Tibial nerve (tissue), 4 donors: ENCODE results near the gene PRKCH. TPM values are rescaled to one million over a fixed set of nuclear protein-coding genes. Genes with fewer than 3 reads are reported as not detected.

Source experiments
- DNase-seq, 2 donors: peaks; one replicate each; pipeline ENCODE4 v3.0.0-alpha.2; 2019; ENCODE audit warnings: low spot score in 2 of 2
- H3K27ac ChIP-seq, 4 donors: fragments of 200-600 bp; sonication (generic) in 3 of 4; one replicate each; pipeline ENCODE4 v1.5.1; 2017 to 2019; ENCODE audit warnings: mild to moderate bottlenecking in 1 of 4
- H3K27me3 ChIP-seq, 2 donors: fragments of 200-600 bp; sonication (generic) in 1 of 2; one replicate each; pipeline versions ENCODE4 v1.5.1 to v1.6.0; 2017 to 2019
- H3K36me3 ChIP-seq, 3 donors: fragments of 200-600 bp; sonication (generic); one replicate each; pipeline ENCODE4 v1.5.1; 2018 to 2019
- H3K4me1 ChIP-seq, 4 donors: fragments of 200-600 bp; sonication (generic) in 3 of 4; one replicate each; pipeline ENCODE4 v1.5.1; 2017 to 2019
- H3K4me3 ChIP-seq, 4 donors: fragments of 200-600 bp; sonication (generic) in 3 of 4; one replicate each; pipeline ENCODE4 v1.5.1; 2017 to 2019; ENCODE audit warnings: mild to moderate bottlenecking in 1 of 4, moderate library complexity in 1 of 4
- H3K9me3 ChIP-seq, 4 donors: fragments of 200-600 bp; sonication (generic) in 3 of 4; one replicate each; pipeline ENCODE4 v1.5.1; 2017 to 2019
- EP300 ChIP-seq, 2 donors: sonication (generic); formaldehyde crosslinking; IDR thresholded peaks; one replicate each; pipeline ENCODE4 v1.6.1; 2017; ENCODE audit warnings: antibody characterized with exemption in 2 of 2, mild to moderate bottlenecking in 1 of 2
- POLR2A ChIP-seq, 2 donors: fragments of 450-650 bp; IDR thresholded peaks; one replicate each; pipeline ENCODE4 v1.6.1; 2017; ENCODE audit warnings: antibody characterized with exemption in 2 of 2, mild to moderate bottlenecking in 2 of 2, moderate library complexity in 2 of 2
- WGBS, 2 donors: methylation state at CpG; one replicate each; pipeline ENCODE4 v1.1.5; 2018; 5-methylcytosine and 5-hydroxymethylcytosine counted together
- total RNA-seq, 4 donors: library from RNA; depleted of rRNA; stranded (reverse); fragments of >200 nt; gene quantifications; one replicate each; pipeline ENCODE4 v1.1.0, GENCODE V29; 2016
- TF ChIP-seq, protein P1 (sequence below), 5 experiments: fragments of 200-600 bp in 3 of 5; fragments of 450-650 bp in 2 of 5; sonication (generic) in 3 of 5; IDR thresholded peaks; one replicate each; pipeline ENCODE4 v1.5.1; 2016 to 2019; ENCODE audit warnings: antibody characterized with exemption in 5 of 5, mild to moderate bottlenecking in 3 of 5, moderate library complexity in 2 of 5

PRKCH gene
- total RNA-seq, 4 donors from 2014 or later: 26.4 to 33.9 (median 29.2) TPM

DNA sequence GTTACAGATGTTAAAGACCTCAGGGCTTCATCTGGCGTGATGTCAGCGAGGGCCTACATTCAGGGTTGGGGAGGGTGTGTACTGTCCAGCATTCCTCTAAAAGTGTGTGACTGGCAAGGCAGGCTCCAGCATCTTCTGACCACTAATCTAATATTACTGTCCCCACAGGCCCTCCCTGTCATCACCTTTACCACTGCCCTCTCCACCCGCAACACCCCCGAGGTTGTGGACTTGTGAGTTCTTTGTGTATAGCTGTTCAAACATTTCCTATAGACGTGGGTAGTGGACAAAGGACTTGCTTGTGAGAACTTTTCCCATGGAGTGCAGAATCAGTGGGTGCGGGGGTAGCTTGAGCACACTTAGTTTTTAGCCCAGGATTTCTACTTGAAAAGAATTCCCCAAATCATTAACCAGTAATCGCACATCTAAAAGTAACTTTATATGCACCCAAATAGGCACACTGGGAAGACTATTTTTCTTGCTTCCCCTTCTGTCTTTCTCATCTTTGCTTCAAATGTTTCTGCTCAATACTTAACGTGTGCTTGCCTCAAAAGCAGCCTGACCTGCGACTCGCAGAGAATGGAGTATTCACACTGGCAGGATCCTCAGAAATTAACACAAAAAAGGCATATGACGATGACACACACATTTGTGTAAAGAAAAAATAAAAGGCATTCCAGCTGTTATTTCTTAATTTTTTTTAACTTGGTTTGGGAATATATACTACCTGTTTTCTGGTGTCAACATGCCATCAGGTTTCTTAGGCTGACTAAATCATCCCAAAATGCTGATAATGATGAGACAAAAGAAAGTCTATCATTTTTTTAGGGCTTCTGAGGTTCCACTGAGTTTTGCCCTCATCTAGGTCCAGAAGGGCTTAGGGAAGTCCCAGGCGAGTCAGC, 215.5 kb downstream of the PRKCH start:
- H3K4me1 ChIP-seq: peaks cover 0 to 6% (median 0%) of the 10 kb centered on the region in 4 donors
- H3K27ac ChIP-seq: no peak overlapping the region
- no peak overlapping the region for H3K4me3 ChIP-seq
- TF ChIP-seq POLR2A (IDR thresholded peaks at IDR 0.05) (no peak), EP300 (IDR thresholded peaks at IDR 0.05) (no peak)
- TF ChIP-seq, protein P1, sequence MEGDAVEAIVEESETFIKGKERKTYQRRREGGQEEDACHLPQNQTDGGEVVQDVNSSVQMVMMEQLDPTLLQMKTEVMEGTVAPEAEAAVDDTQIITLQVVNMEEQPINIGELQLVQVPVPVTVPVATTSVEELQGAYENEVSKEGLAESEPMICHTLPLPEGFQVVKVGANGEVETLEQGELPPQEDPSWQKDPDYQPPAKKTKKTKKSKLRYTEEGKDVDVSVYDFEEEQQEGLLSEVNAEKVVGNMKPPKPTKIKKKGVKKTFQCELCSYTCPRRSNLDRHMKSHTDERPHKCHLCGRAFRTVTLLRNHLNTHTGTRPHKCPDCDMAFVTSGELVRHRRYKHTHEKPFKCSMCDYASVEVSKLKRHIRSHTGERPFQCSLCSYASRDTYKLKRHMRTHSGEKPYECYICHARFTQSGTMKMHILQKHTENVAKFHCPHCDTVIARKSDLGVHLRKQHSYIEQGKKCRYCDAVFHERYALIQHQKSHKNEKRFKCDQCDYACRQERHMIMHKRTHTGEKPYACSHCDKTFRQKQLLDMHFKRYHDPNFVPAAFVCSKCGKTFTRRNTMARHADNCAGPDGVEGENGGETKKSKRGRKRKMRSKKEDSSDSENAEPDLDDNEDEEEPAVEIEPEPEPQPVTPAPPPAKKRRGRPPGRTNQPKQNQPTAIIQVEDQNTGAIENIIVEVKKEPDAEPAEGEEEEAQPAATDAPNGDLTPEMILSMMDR (IDR thresholded peaks at IDR 0.05): no peak
- no peak for DNase-seq
- H3K27me3 ChIP-seq: no peaks in the 10 kb centered on the region
- no peaks in the 10 kb centered on the region for H3K36me3 ChIP-seq
- H3K9me3 ChIP-seq: no peaks in the 10 kb centered on the region
- 61 to 68% methylated on average over 12 of the region's 12 CpGs for WGBS, 2 donors

DNA sequence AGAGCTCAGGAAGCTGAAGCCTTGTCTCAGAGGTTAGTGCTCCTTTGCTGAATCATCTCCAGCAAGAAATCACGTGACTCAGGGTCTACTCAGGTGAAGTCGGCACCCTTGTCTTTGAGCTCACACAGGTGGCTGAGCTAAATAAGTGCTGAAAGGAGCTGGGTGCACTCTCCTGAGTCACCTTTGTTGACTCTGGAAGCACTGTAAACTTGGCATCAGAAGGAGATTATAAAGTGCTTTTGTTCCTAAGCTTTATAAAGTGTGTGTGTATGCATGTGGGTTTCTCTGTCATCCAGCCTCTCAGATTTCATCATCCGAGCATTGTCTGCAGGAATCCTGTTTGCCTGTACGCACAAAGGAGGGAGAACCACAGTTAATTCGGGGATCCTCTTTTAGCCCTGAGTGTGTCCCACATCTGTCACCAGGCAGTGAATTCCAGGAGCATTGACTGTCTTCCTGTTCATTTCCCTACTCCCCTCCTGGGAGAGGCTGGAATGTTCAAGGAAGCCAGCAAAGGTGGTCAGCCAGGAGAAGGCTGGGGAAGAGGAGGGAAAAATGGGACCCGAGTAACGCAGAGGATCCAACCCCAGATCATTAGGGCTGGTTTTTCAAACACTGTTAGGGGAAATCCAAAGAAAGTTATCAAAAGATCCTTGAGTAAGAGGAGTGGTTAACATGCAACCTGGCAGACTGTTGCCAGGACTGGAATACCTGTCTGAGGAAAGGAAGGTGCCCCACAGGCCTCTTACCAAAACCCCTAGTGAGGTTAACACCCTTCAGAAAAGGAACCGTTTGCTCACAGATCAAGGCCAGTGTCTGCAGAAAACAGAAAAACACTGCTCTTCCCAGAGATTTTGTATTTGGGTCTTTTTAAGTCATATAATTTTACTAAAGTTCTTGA, 216.4 kb downstream of the PRKCH start:
- Histone ChIP-seq H3K4me1 (peaks cover 0 to 6% (median 2%) of the 10 kb centered on the region in 4 donors), H3K27ac (no peak overlapping the region), H3K27me3 (no peaks in the 10 kb centered on the region), H3K36me3 (no peaks in the 10 kb centered on the region), H3K9me3 (no peaks in the 10 kb centered on the region), H3K4me3 (no peak overlapping the region)
- TF ChIP-seq POLR2A (IDR thresholded peaks at IDR 0.05) (no peak), EP300 (IDR thresholded peaks at IDR 0.05) (no peak)
- TF ChIP-seq, protein P1 (IDR thresholded peaks at IDR 0.05): no peak
- DNase-seq: no peak
- 57 to 60% methylated on average over 8 of the region's 8 CpGs for WGBS, 2 donors

DNA sequence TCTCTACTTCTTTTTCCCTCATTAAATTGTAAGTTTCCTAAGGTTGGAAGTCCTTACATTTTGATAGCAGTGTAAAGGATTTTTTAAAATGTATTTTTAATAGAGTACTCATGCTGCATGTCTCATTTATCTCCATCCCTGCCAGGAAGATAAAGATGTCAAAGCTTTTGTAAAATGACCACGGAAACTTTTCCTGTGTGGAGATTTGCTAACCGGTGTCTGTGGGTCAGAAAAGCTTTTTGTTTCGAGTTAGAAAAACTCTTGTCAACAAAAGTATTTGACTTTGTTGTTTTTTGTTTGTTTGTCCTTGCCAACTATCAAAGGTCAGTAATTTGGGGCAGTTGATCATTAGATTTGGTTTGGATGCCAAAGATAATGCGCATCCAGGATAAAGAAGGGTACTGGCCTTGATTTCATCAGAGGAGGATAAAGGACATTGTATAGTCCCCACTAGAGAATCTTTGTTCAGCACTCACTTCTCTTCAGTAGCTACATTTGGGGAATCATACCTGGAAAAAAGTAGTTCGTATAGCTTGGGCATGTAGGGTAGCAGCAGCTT, 217.2 kb downstream of the PRKCH start:
- 79 to 89% methylated on average over 5 of the region's 5 CpGs for WGBS, 2 donors

DNA sequence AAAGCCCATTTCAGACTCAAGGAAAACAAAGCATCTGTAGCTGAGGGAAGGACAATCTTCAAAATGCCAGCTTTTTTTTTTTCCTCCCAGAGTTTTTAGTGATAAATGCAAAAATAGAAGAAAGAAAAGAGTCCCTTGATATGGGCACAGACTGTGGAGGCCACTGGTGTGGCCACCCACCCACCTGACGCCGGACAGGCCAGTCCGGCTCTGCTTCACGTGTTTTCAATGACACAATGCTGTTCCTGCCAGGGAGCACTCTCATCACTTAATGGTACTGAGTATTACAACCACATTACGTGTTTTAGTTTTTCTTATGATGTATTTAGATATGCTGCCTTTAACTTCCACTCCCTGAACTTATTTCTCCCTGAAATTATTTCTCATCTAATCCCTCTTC, 218.3 kb downstream of the PRKCH start:
- Histone ChIP-seq H3K4me1 (peaks cover 0 to 20% (median 7%) of the 10 kb centered on the region in 4 donors), H3K4me3 (no peak overlapping the region), H3K36me3 (no peaks in the 10 kb centered on the region), H3K27ac (no peak overlapping the region), H3K9me3 (no peaks in the 10 kb centered on the region), H3K27me3 (no peaks in the 10 kb centered on the region)
- no peak for TF ChIP-seq POLR2A (IDR thresholded peaks at IDR 0.05)
- TF ChIP-seq, protein P1 (IDR thresholded peaks at IDR 0.05): no peak
- TF ChIP-seq EP300 (IDR thresholded peaks at IDR 0.05): no peak
- 89 to 90% methylated on average over 5 of the region's 5 CpGs for WGBS, 2 donors
- DNase-seq: no peak

More for the DNA sequence above, 217.2 kb downstream of the PRKCH start:
- Histone ChIP-seq H3K4me1 (peaks cover 0 to 10% (median 7%) of the 10 kb centered on the region in 4 donors), H3K27me3 (no peaks in the 10 kb centered on the region), H3K4me3 (no peak overlapping the region), H3K27ac (no peak overlapping the region), H3K36me3 (no peaks in the 10 kb centered on the region), H3K9me3 (no peaks in the 10 kb centered on the region)
- DNase-seq: no peak
- TF ChIP-seq EP300 (IDR thresholded peaks at IDR 0.05) (no peak), POLR2A (IDR thresholded peaks at IDR 0.05) (no peak)
- TF ChIP-seq, protein P1 (IDR thresholded peaks at IDR 0.05): no peak
